HepG2 (cell line): ENCODE data around the gene CCNF. TPM values are rescaled to one million over a fixed set of nuclear protein-coding genes. Genes with fewer than 3 reads are reported as not detected.

Experiments used
- ARHGAP35 ChIP-seq: sonication (generic); formaldehyde crosslinking; IDR thresholded peaks from 2 replicates; pipeline ENCODE4 v1.9.0; 2022; ENCODE audit warnings: mild to moderate bottlenecking, inconsistent platforms, moderate library complexity, missing genetic modification reagents, borderline replicate concordance
- ARNT2 ChIP-seq: sonication (generic); formaldehyde crosslinking; IDR thresholded peaks from 2 replicates; pipeline ENCODE4 v1.8.0; 2022; ENCODE audit warnings: mild to moderate bottlenecking, low read depth, missing genetic modification reagents, moderate library complexity
- CCDC6 ChIP-seq: sonication (generic); formaldehyde crosslinking; IDR thresholded peaks from 2 replicates; pipeline ENCODE4 v1.8.1; 2022; ENCODE audit warnings: mild to moderate bottlenecking, missing genetic modification reagents, moderate library complexity
- GTF3A ChIP-seq: sonication (generic); formaldehyde crosslinking; conservative IDR thresholded peaks from 2 replicates; pipeline ENCODE4 v1.4.0; 2020; ENCODE audit warnings: mild to moderate bottlenecking, missing genetic modification reagents
- HMG20B ChIP-seq: conservative IDR thresholded peaks from 2 replicates; pipeline ENCODE4 v1.6.1; 2016; ENCODE audit warnings: missing genetic modification reagents, missing compliant biosample characterization
- HNRNPLL ChIP-seq: fragments of 200-400 bp; formaldehyde crosslinking; IDR thresholded peaks from 2 replicates; pipeline ENCODE4 v1.6.1; 2017; ENCODE audit warnings: mild to moderate bottlenecking, low read depth, low read length; ENCODE audit not compliant: poor library complexity, severe bottlenecking
- KLF6 ChIP-seq: IDR thresholded peaks from 2 replicates; pipeline ENCODE4 v1.8.0; 2016; ENCODE audit warnings: missing biosample characterization, missing genetic modification reagents
- MED1 ChIP-seq: sonication (generic); formaldehyde crosslinking; IDR thresholded peaks from 2 replicates; pipeline ENCODE4 v1.4.0; 2020; ENCODE audit warnings: missing genetic modification reagents
- MYNN ChIP-seq: sonication (generic); formaldehyde crosslinking; IDR thresholded peaks from 2 replicates; pipeline ENCODE4 v1.4.0; 2020; ENCODE audit warnings: mild to moderate bottlenecking, low read depth, missing genetic modification reagents
- NFE2L1 ChIP-seq: sonication (generic); formaldehyde crosslinking; IDR thresholded peaks from 2 replicates; pipeline ENCODE4 v1.4.0; 2020; ENCODE audit warnings: missing genetic modification reagents, mild to moderate bottlenecking, borderline replicate concordance
- PHF5A ChIP-seq: IDR thresholded peaks from one replicate; pipeline ENCODE4 v1.6.1; 2018; ENCODE audit warnings: low read depth, missing genetic modification reagents; ENCODE audit not compliant: unreplicated experiment
- POLR2AphosphoS2 ChIP-seq: IDR thresholded peaks from 2 replicates; pipeline ENCODE4 v1.6.1; 2011; ENCODE audit warnings: low read depth, low read length, improper control_type of control experiment
- RBFOX2 ChIP-seq: fragments of 200-400 bp; formaldehyde crosslinking; IDR thresholded peaks from 2 replicates; pipeline ENCODE4 v1.6.1; 2017; ENCODE audit warnings: low read depth, mild to moderate bottlenecking, low read length
- REL ChIP-seq: sonication (generic); formaldehyde crosslinking; conservative IDR thresholded peaks from 2 replicates; pipeline ENCODE4 v1.8.0; 2022; ENCODE audit warnings: mild to moderate bottlenecking, missing genetic modification reagents, moderate library complexity
- XRCC5 ChIP-seq: fragments of 200-400 bp; formaldehyde crosslinking; optimal IDR thresholded peaks from 2 replicates; pipeline ENCODE3; 2017; ENCODE audit warnings: mild to moderate bottlenecking, low read length
- ZBTB7A ChIP-seq: sonication (generic); formaldehyde crosslinking; IDR thresholded peaks from 2 replicates; pipeline ENCODE4 v1.8.0; 2022; ENCODE audit warnings: mild to moderate bottlenecking, missing genetic modification reagents
- ZNF121 ChIP-seq: sonication (generic); formaldehyde crosslinking; IDR thresholded peaks from 2 replicates; pipeline ENCODE4 v1.5.0; 2020; ENCODE audit warnings: mild to moderate bottlenecking, missing genetic modification reagents
- ZNF343 ChIP-seq: sonication (generic); formaldehyde crosslinking; IDR thresholded peaks from 2 replicates; pipeline ENCODE4 v1.4.0; 2020; ENCODE audit warnings: mild to moderate bottlenecking, missing genetic modification reagents
- ZNF550 ChIP-seq: sonication (generic); formaldehyde crosslinking; IDR thresholded peaks from 2 replicates; pipeline ENCODE4 v1.4.0; 2020; ENCODE audit warnings: mild to moderate bottlenecking, missing genetic modification reagents, borderline replicate concordance
- ZNF678 ChIP-seq: sonication (generic); formaldehyde crosslinking; IDR thresholded peaks from 2 replicates; pipeline ENCODE4 v1.4.0; 2020; ENCODE audit warnings: mild to moderate bottlenecking, missing genetic modification reagents
- ZNF709 ChIP-seq: sonication (generic); formaldehyde crosslinking; IDR thresholded peaks from 2 replicates; pipeline ENCODE4 v1.5.0; 2020; ENCODE audit warnings: mild to moderate bottlenecking, missing genetic modification reagents
- ZNF782 ChIP-seq: sonication (generic); formaldehyde crosslinking; IDR thresholded peaks from 2 replicates; pipeline ENCODE4 v1.4.0; 2020; ENCODE audit warnings: missing genetic modification reagents, mild to moderate bottlenecking, borderline replicate concordance
- polyA plus RNA-seq, 8 experiments: library from polyadenylated mRNA; depleted of rRNA in 3 of 8; stranded (reverse) in 7 of 8; unstranded in 1 of 8; fragments of >200 nt; fragmentation: Illumina TruSeq in 4 of 8; extraction: Trizol in 4 of 8; gene quantifications; 2 replicates each; pipeline versions ENCODE4 v1.2.1 to v1.2.3, GENCODE V29; 2011 to 2016; ENCODE audit warnings: low read depth in 4 of 8, missing spikeins in 1 of 8, mixed read lengths in 1 of 8; ENCODE audit not compliant: insufficient read depth in 1 of 8
- total RNA-seq, 5 experiments: library from RNA; depleted of rRNA; stranded (reverse); fragments of >200 nt; fragmentation: Illumina TruSeq; extraction: Trizol; gene quantifications; 2 replicates each; pipeline ENCODE4 v1.2.3, GENCODE V29; 2016; ENCODE audit warnings: low read depth in 1 of 5
- TF ChIP-seq, protein P1 (sequence below): sonication (generic); formaldehyde crosslinking; IDR thresholded peaks from 2 replicates; pipeline ENCODE4 v1.4.0; 2020; ENCODE audit warnings: missing genetic modification reagents
- TF ChIP-seq, protein P2 (sequence below): sonication (generic); formaldehyde crosslinking; IDR thresholded peaks from 2 replicates; pipeline ENCODE4 v1.8.1; 2023; ENCODE audit warnings: mild to moderate bottlenecking, missing genetic modification reagents

Gene CCNF
- total and polyA plus RNA-seq, 2 of the 13 experiments (the other 11 are each of a cell fraction or from before 2014, with no cell fraction given): 6.4 to 22.8 TPM

DNA sequence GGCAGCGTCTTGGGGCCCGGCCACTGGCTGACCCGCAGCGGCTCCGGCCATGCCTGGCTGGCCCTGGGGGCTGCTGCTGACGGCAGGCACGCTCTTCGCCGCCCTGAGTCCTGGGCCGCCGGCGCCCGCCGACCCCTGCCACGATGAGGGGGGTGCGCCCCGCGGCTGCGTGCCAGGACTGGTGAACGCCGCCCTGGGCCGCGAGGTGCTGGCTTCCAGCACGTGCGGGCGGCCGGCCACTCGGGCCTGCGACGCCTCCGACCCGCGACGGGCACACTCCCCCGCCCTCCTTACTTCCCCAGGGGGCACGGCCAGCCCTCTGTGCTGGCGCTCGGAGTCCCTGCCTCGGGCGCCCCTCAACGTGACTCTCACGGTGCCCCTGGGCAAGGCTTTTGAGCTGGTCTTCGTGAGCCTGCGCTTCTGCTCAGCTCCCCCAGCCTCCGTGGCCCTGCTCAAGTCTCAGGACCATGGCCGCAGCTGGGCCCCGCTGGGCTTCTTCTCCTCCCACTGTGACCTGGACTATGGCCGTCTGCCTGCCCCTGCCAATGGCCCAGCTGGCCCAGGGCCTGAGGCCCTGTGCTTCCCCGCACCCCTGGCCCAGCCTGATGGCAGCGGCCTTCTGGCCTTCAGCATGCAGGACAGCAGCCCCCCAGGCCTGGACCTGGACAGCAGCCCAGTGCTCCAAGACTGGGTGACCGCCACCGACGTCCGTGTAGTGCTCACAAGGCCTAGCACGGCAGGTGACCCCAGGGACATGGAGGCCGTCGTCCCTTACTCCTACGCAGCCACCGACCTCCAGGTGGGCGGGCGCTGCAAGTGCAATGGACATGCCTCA is 42.6 kb downstream of the CCNF start (continued):
- TF ChIP-seq ZNF343: peak; percentile 64; the same call in 1 of the 2 replicates
- TF ChIP-seq, protein P1, sequence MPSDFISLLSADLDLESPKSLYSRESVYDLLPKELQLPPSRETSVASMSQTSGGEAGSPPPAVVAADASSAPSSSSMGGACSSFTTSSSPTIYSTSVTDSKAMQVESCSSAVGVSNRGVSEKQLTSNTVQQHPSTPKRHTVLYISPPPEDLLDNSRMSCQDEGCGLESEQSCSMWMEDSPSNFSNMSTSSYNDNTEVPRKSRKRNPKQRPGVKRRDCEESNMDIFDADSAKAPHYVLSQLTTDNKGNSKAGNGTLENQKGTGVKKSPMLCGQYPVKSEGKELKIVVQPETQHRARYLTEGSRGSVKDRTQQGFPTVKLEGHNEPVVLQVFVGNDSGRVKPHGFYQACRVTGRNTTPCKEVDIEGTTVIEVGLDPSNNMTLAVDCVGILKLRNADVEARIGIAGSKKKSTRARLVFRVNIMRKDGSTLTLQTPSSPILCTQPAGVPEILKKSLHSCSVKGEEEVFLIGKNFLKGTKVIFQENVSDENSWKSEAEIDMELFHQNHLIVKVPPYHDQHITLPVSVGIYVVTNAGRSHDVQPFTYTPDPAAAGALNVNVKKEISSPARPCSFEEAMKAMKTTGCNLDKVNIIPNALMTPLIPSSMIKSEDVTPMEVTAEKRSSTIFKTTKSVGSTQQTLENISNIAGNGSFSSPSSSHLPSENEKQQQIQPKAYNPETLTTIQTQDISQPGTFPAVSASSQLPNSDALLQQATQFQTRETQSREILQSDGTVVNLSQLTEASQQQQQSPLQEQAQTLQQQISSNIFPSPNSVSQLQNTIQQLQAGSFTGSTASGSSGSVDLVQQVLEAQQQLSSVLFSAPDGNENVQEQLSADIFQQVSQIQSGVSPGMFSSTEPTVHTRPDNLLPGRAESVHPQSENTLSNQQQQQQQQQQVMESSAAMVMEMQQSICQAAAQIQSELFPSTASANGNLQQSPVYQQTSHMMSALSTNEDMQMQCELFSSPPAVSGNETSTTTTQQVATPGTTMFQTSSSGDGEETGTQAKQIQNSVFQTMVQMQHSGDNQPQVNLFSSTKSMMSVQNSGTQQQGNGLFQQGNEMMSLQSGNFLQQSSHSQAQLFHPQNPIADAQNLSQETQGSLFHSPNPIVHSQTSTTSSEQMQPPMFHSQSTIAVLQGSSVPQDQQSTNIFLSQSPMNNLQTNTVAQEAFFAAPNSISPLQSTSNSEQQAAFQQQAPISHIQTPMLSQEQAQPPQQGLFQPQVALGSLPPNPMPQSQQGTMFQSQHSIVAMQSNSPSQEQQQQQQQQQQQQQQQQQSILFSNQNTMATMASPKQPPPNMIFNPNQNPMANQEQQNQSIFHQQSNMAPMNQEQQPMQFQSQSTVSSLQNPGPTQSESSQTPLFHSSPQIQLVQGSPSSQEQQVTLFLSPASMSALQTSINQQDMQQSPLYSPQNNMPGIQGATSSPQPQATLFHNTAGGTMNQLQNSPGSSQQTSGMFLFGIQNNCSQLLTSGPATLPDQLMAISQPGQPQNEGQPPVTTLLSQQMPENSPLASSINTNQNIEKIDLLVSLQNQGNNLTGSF: peak; percentile 55; the same call in 1 of the 2 replicates
- TF ChIP-seq POLR2AphosphoS2: no peak
- TF ChIP-seq REL: no peak
- 0 out of 2 replicates have a peak, but pooled peaks have one; percentile 10 for TF ChIP-seq ARHGAP35 (CRISPR knock-in tag)
- TF ChIP-seq ARNT2 (CRISPR knock-in tag): 0 out of 2 replicates have a peak, but pooled peaks have one; percentile 65
- TF ChIP-seq MED1 (CRISPR knock-in tag): 0 out of 2 replicates have a peak, but pooled peaks have one; percentile 12
- no peak for TF ChIP-seq NFE2L1 (CRISPR knock-in tag)
- no peak for TF ChIP-seq ZNF550
- 0 out of 2 replicates have a peak, but pooled peaks have one; percentile 32 for TF ChIP-seq ZBTB7A (CRISPR knock-in tag)
- TF ChIP-seq PHF5A: peak; percentile 38
- no peak for TF ChIP-seq CCDC6 (CRISPR knock-in tag)
- TF ChIP-seq KLF6 (CRISPR knock-in tag): 0 out of 2 replicates have a peak, but pooled peaks have one; percentile 27
- TF ChIP-seq HMG20B: no peak
- peak; percentile 88 for TF ChIP-seq ZNF709 (CRISPR knock-in tag)
- TF ChIP-seq RBFOX2: peak; percentile 35
- no peak for TF ChIP-seq ZNF121 (CRISPR knock-in tag)
- TF ChIP-seq HNRNPLL: no peak
- TF ChIP-seq GTF3A: 0 out of 2 replicates have a peak, but pooled peaks have one; percentile 17
- 0 out of 2 replicates have a peak, but pooled peaks have one; percentile 26 for TF ChIP-seq ZNF678 (CRISPR knock-in tag)
- TF ChIP-seq MYNN (CRISPR knock-in tag): no peak
- TF ChIP-seq XRCC5: peak; percentile 23
- TF ChIP-seq ZNF782 (CRISPR knock-in tag): peak; percentile 79; the same call in 1 of the 2 replicates
- TF ChIP-seq, protein P2, sequence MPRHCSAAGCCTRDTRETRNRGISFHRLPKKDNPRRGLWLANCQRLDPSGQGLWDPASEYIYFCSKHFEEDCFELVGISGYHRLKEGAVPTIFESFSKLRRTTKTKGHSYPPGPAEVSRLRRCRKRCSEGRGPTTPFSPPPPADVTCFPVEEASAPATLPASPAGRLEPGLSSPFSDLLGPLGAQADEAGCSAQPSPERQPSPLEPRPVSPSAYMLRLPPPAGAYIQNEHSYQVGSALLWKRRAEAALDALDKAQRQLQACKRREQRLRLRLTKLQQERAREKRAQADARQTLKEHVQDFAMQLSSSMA (CRISPR knock-in tag): 0 out of 2 replicates have a peak, but pooled peaks have one; percentile 40
